ACHN (cell line): Measurements from ENCODE around the gene EIF4E2.
A peak's percentile ranks its signal among the peaks of the same experiment; 100 is the strongest.
"Not testable (repeated sequence)": the region's sequence is repeated elsewhere in the genome, so short reads cannot be mapped to it uniquely, and the experiment has no call there.

Source experiments
- DNase-seq: peaks from one replicate; pipeline ENCODE4 v3.0.0-alpha.2; 2015
- in situ Hi-C: cut with HindIII; loops from 2 replicates; pipeline ENCODE4 v1.10.0; 2017; ENCODE audit warnings: low sequenced_read_pairs, low pct_ligation_motif_present, low pct_unique_long_range_greater_than_20kb

Gene EIF4E2

DNA sequence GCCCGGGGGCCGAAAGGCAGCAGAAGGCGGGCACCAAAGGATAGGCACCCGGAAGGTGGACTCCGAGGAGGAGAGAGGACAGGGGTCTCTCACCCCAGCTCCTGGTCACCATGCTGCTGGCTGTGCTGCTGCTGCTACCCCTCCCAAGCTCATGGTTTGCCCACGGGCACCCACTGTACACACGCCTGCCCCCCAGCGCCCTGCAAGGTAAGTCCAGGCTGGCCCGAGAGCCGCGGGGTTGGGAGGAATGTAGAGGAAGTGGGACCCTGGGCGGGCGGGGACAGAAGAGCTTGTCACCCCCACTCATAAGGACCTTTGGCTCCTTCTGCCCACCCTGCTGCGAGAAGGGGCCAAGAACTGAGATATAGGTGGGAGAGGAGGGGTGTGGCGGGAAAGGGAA, 30.0 kb upstream of the EIF4E2 start:
- no peak for DNase-seq
- in situ Hi-C loops: no loop called here

- in situ Hi-C loops: no loop called here
- DNase-seq: no peak
These were observed 29.4 kb upstream of the EIF4E2 start for GRCh38 chr2:232521098-232521497.

- in situ Hi-C loops: no loop called here
- DNase-seq: peak; percentile 40
These were observed 28.4 kb upstream of the EIF4E2 start for GRCh38 chr2:232521959-232522622.

- DNase-seq: no peak
- in situ Hi-C loops: no loop called here
These were observed 27.7 kb upstream of the EIF4E2 start for GRCh38 chr2:232522623-232523401.

DNA sequence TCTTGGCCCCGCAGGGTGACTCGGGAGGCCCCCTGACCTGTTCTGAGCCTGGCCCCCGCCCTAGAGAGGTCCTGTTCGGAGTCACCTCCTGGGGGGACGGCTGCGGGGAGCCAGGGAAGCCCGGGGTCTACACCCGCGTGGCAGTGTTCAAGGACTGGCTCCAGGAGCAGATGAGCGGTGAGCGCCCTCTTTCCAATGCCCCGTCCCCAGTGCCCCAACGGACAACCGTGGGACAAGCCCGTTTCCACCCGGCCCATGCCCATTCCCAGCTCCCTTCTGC, 27.1 kb upstream of the EIF4E2 start:
- no peak for DNase-seq
- in situ Hi-C loops: no loop called here

DNA sequence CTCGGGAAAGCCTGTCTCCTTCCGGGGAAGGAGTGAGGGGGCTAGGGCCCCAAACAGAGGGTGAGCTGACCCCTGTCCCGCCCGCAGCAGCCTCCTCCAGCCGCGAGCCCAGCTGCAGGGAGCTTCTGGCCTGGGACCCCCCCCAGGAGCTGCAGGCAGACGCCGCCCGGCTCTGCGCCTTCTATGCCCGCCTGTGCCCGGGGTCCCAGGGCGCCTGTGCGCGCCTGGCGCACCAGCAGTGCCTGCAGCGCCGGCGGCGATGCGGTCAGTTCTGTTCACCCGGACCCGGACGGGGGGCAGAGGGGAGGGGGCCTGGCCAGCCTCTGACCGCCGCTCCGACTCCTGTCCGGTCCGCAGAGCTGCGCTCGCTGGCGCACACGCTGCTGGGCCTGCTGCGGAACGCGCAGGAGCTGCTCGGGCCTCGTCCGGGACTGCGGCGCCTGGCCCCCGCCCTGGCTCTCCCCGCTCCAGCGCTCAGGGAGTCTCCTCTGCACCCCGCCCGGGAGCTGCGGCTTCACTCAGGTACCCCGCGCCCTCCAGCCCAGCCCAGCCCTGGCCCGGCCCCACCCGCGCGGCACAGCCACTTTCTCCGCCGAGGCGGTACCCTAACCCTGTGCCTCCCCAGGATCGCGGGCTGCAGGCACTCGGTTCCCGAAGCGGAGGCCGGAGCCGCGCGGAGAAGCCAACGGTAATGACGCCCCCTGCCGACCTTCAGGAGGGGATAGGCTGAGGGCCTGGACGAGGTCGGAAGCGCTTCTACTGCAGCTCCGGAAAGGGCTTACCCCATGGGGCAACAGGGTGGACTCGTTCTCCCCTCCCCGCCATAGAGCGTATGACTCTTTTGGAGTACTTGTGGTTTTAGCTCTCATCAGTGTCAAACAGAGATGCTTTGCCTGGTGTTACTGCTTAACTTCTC, 26.5 kb upstream of the EIF4E2 start:
- DNase-seq: peak; percentile 75
- in situ Hi-C loops: no loop called here

DNA sequence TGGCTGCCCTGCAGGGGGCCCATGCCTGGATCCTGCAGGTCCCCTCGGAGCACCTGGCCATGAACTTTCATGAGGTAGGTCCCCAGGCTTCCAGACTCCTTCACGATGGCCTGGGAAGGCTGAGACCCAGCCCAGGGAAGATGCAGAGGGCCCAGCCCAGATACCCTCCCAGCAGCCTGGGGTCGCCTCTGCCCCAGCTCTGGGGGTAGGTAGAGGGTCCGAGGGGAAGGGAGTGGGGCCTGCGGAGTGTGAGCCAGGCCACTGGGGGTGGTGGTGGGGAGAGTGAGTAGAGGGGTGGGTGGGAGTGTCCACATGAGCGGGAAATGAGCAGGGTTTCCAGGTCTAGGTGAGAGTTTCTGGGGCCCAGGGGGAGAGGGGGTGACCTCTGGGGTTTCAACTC, 25.7 kb upstream of the EIF4E2 start:
- in situ Hi-C loops: no loop called here

GRCh38 chr2:232525199-232525598, 25.3 kb upstream of the EIF4E2 start:
- DNase-seq: no peak
- in situ Hi-C loops: no loop called here

More for the DNA sequence above, 25.7 kb upstream of the EIF4E2 start:
- DNase-seq: no peak

DNA sequence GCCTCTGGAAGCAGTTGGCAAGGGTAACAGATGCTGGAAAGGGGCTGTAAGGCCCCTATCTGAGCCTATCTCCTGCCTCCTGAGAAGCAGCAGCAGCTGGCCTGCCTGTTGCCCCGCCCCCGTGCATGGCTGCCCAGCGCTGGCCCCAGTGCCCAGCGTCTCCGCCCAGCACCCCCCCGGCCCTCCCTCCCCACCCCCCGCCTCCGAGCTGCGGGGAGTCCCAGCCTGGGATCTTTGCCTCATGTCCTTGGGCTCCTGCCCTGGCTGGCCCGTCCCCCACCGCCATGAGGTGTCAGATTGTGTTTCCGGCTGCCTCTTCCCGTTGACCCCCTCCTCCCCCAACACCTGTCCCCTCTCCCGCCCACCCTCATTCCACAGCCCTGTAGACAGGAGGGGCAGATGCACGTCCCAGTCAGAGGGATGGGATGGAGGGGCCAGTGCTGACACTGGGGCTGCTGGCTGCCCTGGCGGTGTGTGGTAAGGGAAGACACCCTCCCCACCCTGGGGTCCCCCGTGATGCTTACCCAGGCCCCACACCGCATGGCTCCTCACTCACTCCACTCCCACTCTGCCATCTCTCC, 24.6 kb upstream of the EIF4E2 start, which contains the start of gene CHRND:
CHRND (plus strand) TSS at position 370 of the 581 bp plus-strand sequence; CDS start at position 426, 56 bp downstream.
- in situ Hi-C loops: no loop called here
- no peak for DNase-seq

DNA sequence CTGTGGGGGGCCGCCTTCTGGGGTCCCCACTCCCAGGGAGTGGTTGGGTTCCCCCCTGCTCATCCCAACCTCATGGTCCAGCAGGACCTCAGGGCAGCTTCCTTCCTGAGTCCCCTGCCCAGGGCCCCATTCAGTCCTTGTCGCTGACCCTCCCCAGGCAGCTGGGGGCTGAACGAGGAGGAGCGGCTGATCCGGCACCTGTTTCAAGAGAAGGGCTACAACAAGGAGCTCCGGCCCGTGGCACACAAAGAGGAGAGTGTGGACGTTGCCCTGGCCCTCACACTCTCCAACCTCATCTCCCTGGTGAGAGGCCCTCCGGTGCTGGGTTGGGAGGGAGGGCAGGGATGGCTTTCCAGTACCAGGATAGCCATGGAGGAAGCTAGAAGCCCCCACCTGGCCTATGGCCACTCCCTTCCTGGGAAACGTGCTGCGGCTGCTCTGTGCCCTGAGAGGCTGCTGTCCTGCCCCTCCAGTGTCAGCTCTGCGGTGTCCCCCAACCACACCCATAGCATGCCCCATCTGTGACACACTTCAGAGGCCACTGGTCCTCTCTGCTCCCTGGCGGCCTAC, 24.0 kb upstream of the EIF4E2 start:
- in situ Hi-C loops: no loop called here
- DNase-seq: no peak

DNA sequence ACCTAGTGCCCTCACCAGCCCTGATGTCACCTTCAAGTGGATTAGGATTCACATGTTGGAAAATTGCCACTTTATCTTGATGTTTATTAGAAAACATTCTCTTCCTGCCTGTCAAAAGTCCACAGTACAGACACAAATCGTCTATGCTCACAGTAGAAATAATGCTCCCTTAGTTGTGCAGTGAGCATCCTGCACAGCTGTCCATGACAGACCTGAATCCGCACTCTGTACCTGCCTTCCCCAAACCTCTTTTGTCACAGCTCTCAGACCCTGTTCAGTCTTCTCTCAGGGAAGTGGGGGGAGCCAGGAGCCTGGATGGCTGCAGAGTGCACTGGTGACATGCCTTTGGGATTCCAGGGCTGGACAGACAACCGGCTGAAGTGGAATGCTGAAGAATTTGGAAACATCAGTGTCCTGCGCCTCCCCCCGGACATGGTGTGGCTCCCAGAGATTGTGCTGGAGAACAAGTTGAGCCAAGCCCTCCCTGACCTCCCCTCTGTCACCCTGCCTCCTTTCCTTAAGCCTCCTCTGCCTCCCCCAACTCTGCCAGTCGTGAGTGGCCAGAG, 22.5 kb upstream of the EIF4E2 start:
- DNase-seq: no peak
- in situ Hi-C loops: no loop called here

DNA sequence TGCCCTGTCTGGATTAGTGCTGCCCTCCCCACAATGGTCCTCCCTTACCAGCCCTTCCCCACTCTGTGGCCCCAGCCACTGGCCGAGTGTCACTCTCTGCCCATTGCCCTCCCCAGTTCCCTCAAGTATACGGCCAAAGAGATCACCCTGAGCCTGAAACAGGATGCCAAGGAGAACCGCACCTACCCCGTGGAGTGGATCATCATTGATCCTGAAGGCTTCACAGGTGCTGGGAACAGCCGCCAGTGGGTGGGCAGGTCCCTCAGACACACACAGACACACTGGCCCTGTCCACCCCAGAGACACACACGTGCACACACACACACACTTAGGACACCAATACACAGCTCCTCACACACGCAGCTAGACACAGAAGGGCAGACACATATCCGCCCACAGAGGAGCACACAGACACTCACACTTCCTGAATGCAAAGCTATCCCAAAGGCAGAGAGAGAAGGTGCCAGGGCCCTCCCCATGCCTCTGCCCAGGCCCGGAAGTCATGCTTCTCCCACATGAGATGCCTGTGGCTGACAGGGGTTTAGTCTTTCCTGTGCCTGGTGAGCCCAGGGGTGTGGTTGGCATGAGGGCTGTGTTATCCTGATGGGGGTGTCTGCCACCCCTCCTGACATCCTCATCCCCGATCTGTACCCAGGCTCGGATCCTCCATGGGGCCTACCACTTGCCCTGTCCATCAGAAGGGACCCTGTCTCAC, 21.6 kb upstream of the EIF4E2 start:
- DNase-seq: no peak
- in situ Hi-C loops: no loop called here

DNA sequence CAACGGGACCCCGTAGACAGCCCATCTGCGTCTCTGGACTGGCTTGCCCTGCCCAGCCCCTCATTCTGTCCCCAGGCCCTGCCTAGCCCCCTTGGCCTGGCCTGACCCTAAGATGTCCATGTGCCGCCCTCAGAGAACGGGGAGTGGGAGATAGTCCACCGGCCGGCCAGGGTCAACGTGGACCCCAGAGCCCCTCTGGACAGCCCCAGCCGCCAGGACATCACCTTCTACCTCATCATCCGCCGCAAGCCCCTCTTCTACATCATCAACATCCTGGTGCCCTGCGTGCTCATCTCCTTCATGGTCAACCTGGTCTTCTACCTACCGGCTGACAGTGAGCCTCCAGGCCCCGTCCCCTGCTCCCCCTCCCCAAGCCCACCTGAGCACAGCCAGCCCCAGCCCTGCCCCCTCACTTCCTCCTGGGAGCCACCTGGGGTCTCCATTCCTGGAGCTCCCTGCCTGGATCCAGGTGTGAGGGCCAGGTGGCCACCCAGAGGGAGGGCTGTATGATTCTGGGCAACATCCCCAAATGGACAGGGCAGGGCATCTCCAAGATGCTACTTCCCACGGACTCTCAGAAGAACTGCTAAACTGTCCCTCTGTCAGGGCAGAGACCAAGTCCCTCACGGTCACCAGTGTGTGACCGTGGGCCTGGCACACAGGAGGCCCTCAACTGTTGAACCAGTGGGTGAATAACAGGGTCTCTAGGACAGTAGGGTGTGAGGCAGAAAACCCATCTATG, 20.5 kb upstream of the EIF4E2 start:
- in situ Hi-C loops: no loop called here

DNA sequence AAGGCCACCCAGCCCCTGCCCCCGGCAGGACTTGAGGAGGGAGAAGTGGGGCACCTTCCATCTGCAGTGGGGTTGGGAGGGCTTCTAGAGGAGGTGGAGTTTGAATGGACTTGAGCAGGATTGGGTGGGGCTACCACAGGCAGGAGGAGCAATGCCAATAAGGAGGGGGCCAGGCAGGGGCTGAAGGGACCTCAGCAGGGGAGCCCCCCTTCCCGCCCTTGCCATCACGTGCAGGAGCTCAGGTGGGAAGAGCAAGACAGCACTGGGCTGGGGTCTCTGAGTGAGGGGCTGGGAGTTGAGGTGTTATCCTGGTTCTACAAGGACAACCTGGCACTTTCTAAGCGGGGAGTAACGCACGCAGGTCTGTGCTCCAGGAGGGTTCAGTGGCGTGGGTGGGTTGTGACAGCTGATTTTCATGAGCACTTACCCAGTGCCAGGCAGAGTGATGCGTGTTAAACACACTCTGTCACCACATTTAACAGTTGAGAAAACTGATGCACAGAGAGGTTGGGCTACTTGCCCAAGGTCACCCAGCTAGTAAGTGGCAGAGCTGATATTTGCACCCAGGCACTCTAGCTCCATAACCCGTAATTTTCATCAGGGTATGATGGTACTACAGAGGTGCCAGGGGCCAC, 19.7 kb upstream of the EIF4E2 start:
- no peak for DNase-seq
- in situ Hi-C loops: no loop called here

More for the DNA sequence above, 20.5 kb upstream of the EIF4E2 start:
- DNase-seq: no peak

DNA sequence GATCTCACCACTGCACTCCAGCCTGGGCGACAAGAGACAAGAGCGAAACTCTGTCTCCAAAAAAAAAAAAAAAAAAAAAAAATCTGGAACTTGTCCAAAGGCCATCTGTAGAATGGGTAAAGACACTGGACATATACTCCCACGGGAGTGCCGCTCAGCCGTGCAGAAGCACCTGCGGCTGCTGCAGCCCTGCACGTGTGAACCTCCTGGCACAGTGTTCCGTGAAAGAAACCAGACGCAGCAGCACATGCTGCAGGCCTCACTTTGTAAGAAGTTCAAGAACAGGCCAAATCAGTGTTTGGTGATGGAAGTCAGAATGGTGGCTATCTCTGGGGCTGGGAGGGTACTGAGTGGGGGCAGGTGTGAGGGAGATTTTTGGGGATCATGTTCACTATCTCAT, 18.1 kb upstream of the EIF4E2 start:
- DNase-seq: no peak
- in situ Hi-C loops: no loop called here

GRCh38 chr2:232532821-232533220, 17.7 kb upstream of the EIF4E2 start:
- in situ Hi-C loops, DNase-seq: not testable (repeated sequence)
